HepG2 (cell line): Measurements from ENCODE around the gene CDYL. TPM values are rescaled to one million over a fixed set of nuclear protein-coding genes. Genes with fewer than 3 reads are reported as not detected.

Source experiments
- ATAC-seq: fragments of 200-7000 bp; cut with Tn5 transposase; 3 replicates; pipeline ENCODE4 v1.9.1; 2020; ENCODE audit warnings: mild to moderate bottlenecking, moderate library complexity
- BruUV-seq: library from RNA; stranded (reverse); fragments of 400-500 nt; replicated peaks from 2 replicates; lab custom pipeline; 2021; lab: Mats Ljungman, UMichigan
- CTCF ChIA-PET: fragments of 300-600 bp; formaldehyde crosslinking; extraction: SDS; loops from one replicate; lab custom pipeline; 2021; ENCODE audit warnings: low total read pairs, inconsistent platforms, low intra/inter-chr PET ratio; lab: Yijun Ruan, JAX
- POLR2A ChIA-PET: fragments of 350-600 bp; sonication (Branson Sonifier 250); formaldehyde crosslinking; loops from one replicate; lab custom pipeline; 2020; ENCODE audit warnings: antibody characterized with exemption, inconsistent platforms; lab: Yijun Ruan, JAX
- DNase-seq: peaks from one replicate; pipeline ENCODE4 v3.0.0-alpha.2; 2015; ENCODE audit warnings: low spot score
- FAIRE-seq: peaks from 3 replicates; lab custom pipeline; 2011; peaks lifted over from hg19 to GRCh38; lab: Jason Lieb, UNC
- H2AFZ ChIP-seq: one replicate; pipeline ENCODE4 v1.6.1; 2011; ENCODE audit warnings: low read length, inconsistent platforms
- H3K27ac ChIP-seq: fragments of 300-600 bp; 3 replicates; pipeline ENCODE4 v1.8.0; 2011; ENCODE audit warnings: mixed run types, mild to moderate bottlenecking, mixed read lengths, low read length, inconsistent platforms; ENCODE audit not compliant: insufficient read depth; ENCODE audit errors: extremely low read length
- H3K27me3 ChIP-seq, 2 experiments: fragments of 200-600 bp in 1 of 2; 2 replicates in 1 of 2; 3 replicates in 1 of 2; pipeline versions ENCODE4 v1.6.0 to v1.8.0; 2011; ENCODE audit warnings: low read length in 2 of 2, mild to moderate bottlenecking in 2 of 2, moderate library complexity in 2 of 2, inconsistent platforms in 1 of 2; ENCODE audit not compliant: insufficient read depth in 2 of 2, control insufficient read depth in 1 of 2
- H3K36me3 ChIP-seq, 2 experiments: fragments of 200-600 bp in 1 of 2; replicated peaks in 1 of 2; 2 replicates in 1 of 2; 3 replicates in 1 of 2; pipeline versions ENCODE4 v1.5.1 to v1.8.0; 2011; ENCODE audit warnings: low read length in 2 of 2, inconsistent platforms in 1 of 2; ENCODE audit not compliant: insufficient read depth in 2 of 2, control insufficient read depth in 1 of 2
- H3K4me1 ChIP-seq: 2 replicates; pipeline ENCODE4 v1.5.1; 2012; ENCODE audit warnings: low read length, inconsistent platforms; ENCODE audit not compliant: insufficient read depth
- H3K4me2 ChIP-seq: 2 replicates; pipeline ENCODE4 v1.6.0; 2011; ENCODE audit warnings: low read depth, low read length, inconsistent platforms
- H3K4me3 ChIP-seq, 3 experiments: fragments of 200-600 bp in 1 of 3; sonication (generic), shearing (Covaris generic) in 1 of 3; replicated peaks in 1 of 3; 2 replicates each; pipeline ENCODE4 v1.5.1; 2011 to 2016; ENCODE audit warnings: low read length in 3 of 3, inconsistent platforms in 2 of 3, low read depth in 2 of 3, mild to moderate bottlenecking in 2 of 3, control low read depth in 1 of 3, mixed read lengths in 1 of 3; ENCODE audit not compliant: insufficient read depth in 1 of 3
- H3K79me2 ChIP-seq: one replicate; pipeline ENCODE4 v1.6.1; 2011; ENCODE audit warnings: low read length, inconsistent platforms; ENCODE audit not compliant: insufficient read depth
- H3K9ac ChIP-seq: 2 replicates; pipeline ENCODE4 v1.6.0; 2011; ENCODE audit warnings: mild to moderate bottlenecking, low read depth, low read length, inconsistent platforms; ENCODE audit not compliant: insufficient read depth
- H3K9me3 ChIP-seq: 2 replicates; pipeline ENCODE4 v1.5.1; 2012; ENCODE audit warnings: mild to moderate bottlenecking, low read length
- H4K20me1 ChIP-seq: 2 replicates; pipeline ENCODE4 v1.6.0; 2011; ENCODE audit warnings: inconsistent platforms, mild to moderate bottlenecking, low read length, moderate library complexity; ENCODE audit not compliant: insufficient read depth
- BORCS8-MEF2B ChIP-seq: sonication (generic); formaldehyde crosslinking; IDR thresholded peaks from 2 replicates; pipeline ENCODE4 v1.8.0; 2022; ENCODE audit warnings: mild to moderate bottlenecking, missing genetic modification reagents
- CHD2 ChIP-seq: IDR thresholded peaks from 2 replicates; pipeline ENCODE4 v1.6.1; 2011; ENCODE audit warnings: low read depth, low read length, improper control_type of control experiment
- HOXA7 ChIP-seq: sonication (generic); formaldehyde crosslinking; IDR thresholded peaks from 2 replicates; pipeline ENCODE4 v1.8.1; 2022; ENCODE audit warnings: mild to moderate bottlenecking, missing genetic modification reagents, moderate library complexity
- NR1H2 ChIP-seq: sonication (generic); formaldehyde crosslinking; IDR thresholded peaks from 2 replicates; pipeline ENCODE4 v1.8.1; 2022; ENCODE audit warnings: low read depth, missing genetic modification reagents, borderline replicate concordance
- SMAD1 ChIP-seq: sonication (generic); formaldehyde crosslinking; IDR thresholded peaks from 2 replicates; pipeline ENCODE4 v1.4.0; 2020; ENCODE audit warnings: missing genetic modification reagents, low read depth, mild to moderate bottlenecking, borderline replicate concordance
- TAF1 ChIP-seq: sonication (generic); formaldehyde crosslinking; IDR thresholded peaks from 2 replicates; pipeline ENCODE4 v1.4.0; 2020; ENCODE audit warnings: missing genetic modification reagents
- TEAD3 ChIP-seq: optimal IDR thresholded peaks from 2 replicates; pipeline ENCODE3; 2016; ENCODE audit warnings: borderline replicate concordance
- ZMAT5 ChIP-seq: sonication (generic); formaldehyde crosslinking; IDR thresholded peaks from 2 replicates; pipeline ENCODE4 v1.5.0; 2020; ENCODE audit warnings: mild to moderate bottlenecking, low read depth, missing genetic modification reagents, borderline replicate concordance
- ZNF891 ChIP-seq: sonication (generic); formaldehyde crosslinking; IDR thresholded peaks from 2 replicates; pipeline ENCODE4 v1.5.0; 2020; ENCODE audit warnings: mild to moderate bottlenecking, missing genetic modification reagents
- WGBS: methylation state at CpG from one replicate; pipeline ENCODE4 v1.1.6; 2017; ENCODE audit warnings: low lambda C conversion rate; 5-methylcytosine and 5-hydroxymethylcytosine counted together
- in situ Hi-C: cut with HindIII; loops from 2 replicates; pipeline ENCODE4 v1.10.0; 2017; ENCODE audit warnings: low pct_unique_long_range_greater_than_20kb; ENCODE audit not compliant: extremely low pct_ligation_motif_present
- intact Hi-C: fragments of 100-400 bp; cut with micrococcal nuclease; formaldehyde crosslinking; loops from one replicate; pipeline ENCODE4 v1.10.0; 2022; ENCODE audit not compliant: unreplicated experiment
- polyA plus RNA-seq, 8 experiments: library from polyadenylated mRNA; depleted of rRNA in 3 of 8; stranded (reverse) in 7 of 8; unstranded in 1 of 8; fragments of >200 nt; fragmentation: Illumina TruSeq in 4 of 8; extraction: Trizol in 4 of 8; gene quantifications; 2 replicates each; pipeline versions ENCODE4 v1.2.1 to v1.2.3, GENCODE V29; 2011 to 2016; ENCODE audit warnings: low read depth in 4 of 8, missing spikeins in 1 of 8, mixed read lengths in 1 of 8; ENCODE audit not compliant: insufficient read depth in 1 of 8
- total RNA-seq, 5 experiments: library from RNA; depleted of rRNA; stranded (reverse); fragments of >200 nt; fragmentation: Illumina TruSeq; extraction: Trizol; gene quantifications; 2 replicates each; pipeline ENCODE4 v1.2.3, GENCODE V29; 2016; ENCODE audit warnings: low read depth in 1 of 5

The CDYL gene
- total and polyA plus RNA-seq, 2 of the 13 experiments (the other 11 are each of a cell fraction or from before 2014, with no cell fraction given): 22.8 to 105 TPM

- TF ChIP-seq TAF1 (CRISPR knock-in tag) (no peak), ZNF891 (no peak), CHD2 (no peak)
- TF ChIP-seq, all 625 proteins: peak for 0
Measured at GRCh38 chr6:4773181-4773580, 3.0 kb upstream of the CDYL start (continued).

- Histone ChIP-seq H3K27ac (no peak overlapping the region), H3K9ac (no peak overlapping the region), H2AFZ (no peak overlapping the region), H3K79me2 (peaks cover 23% of the 10 kb centered on the region), H3K27me3 (peaks cover 0 to 52% of the 10 kb centered on the region in 2 experiments; a peak in 4 of 5 replicates), H3K4me2 (peak overlapping the region; percentile 95), H3K9me3 (peaks cover 15% of the 10 kb centered on the region), H4K20me1 (no peaks in the 10 kb centered on the region; the same call in 1 of the 2 replicates), H3K4me3 (peak overlapping the region in 2 of 3 experiments; percentile 44 to 82; a peak in 1 of 6 replicates), H3K4me1 (peaks cover 27% of the 10 kb centered on the region)
- ATAC-seq: no peak
- intact Hi-C loops (no loop called here), in situ Hi-C loops (no loop called here)
- no peak for FAIRE-seq
- no TSS peak for BruUV-seq
- CTCF ChIA-PET: no interaction called here
- no peak for DNase-seq
- no peak for TF ChIP-seq NR1H2
- no peak for TF ChIP-seq BORCS8-MEF2B (CRISPR knock-in tag)
- TF ChIP-seq SMAD1: 0 out of 2 replicates have a peak, but pooled peaks have one; percentile 5
- 0 out of 2 replicates have a peak, but pooled peaks have one; percentile 11 for TF ChIP-seq HOXA7
- TF ChIP-seq TEAD3 (CRISPR knock-in tag): peak; percentile 24
- 0 out of 2 replicates have a peak, but pooled peaks have one; percentile 3 for TF ChIP-seq ZMAT5
- TF ChIP-seq, all 625 proteins: peak for 4
- 39% methylated on average over 6 of the region's 6 CpGs for WGBS
- no peaks in the 10 kb centered on the region for H3K36me3 ChIP-seq
- POLR2A ChIA-PET: no interaction called here
Measured at GRCh38 chr6:4774296-4774695, 1.9 kb upstream of the CDYL start.
